Natural killer cell (primary cell): ENCODE data around the gene FAM184B. TPM values are rescaled to one million over a fixed set of nuclear protein-coding genes. Genes with fewer than 3 reads are reported as not detected.

Experiments
- ATAC-seq, 3 donors: fragments of 150-1000 bp in 2 of 3; fragments of 200-7000 bp in 1 of 3; cut with Tn5 transposase; 1 replicate in 1 of 3; 2 replicates in 2 of 3; pipeline ENCODE4 v1.10.0; 2021; ENCODE audit warnings: mild to moderate bottlenecking in 2 of 3, moderate library complexity in 2 of 3
- DNase-seq, 2 donors: peaks; one replicate each; pipeline versions ENCODE4 v3.0.0 to v3.0.0-alpha.2; 2013 to 2021; ENCODE audit warnings: mixed read lengths in 1 of 2
- H3K27ac ChIP-seq: one replicate; pipeline ENCODE4 v1.5.1; 2013; ENCODE audit warnings: mild to moderate bottlenecking, low read length
- H3K27me3 ChIP-seq: one replicate; pipeline ENCODE4 v1.6.1; 2013; ENCODE audit warnings: low read length; ENCODE audit not compliant: control insufficient read depth, insufficient read depth
- H3K36me3 ChIP-seq: one replicate; pipeline ENCODE4 v1.6.1; 2013; ENCODE audit warnings: low read length; ENCODE audit not compliant: control insufficient read depth, insufficient read depth
- H3K4me1 ChIP-seq: one replicate; pipeline ENCODE4 v1.6.1; 2013; ENCODE audit warnings: low read length; ENCODE audit not compliant: control insufficient read depth, insufficient read depth
- H3K4me3 ChIP-seq: one replicate; pipeline ENCODE4 v1.5.1; 2013; ENCODE audit warnings: low read length
- H3K9me3 ChIP-seq: one replicate; pipeline ENCODE4 v1.6.1; 2013; ENCODE audit warnings: low read length; ENCODE audit not compliant: control insufficient read depth, insufficient read depth
- H3K27ac Mint-ChIP-seq, 2 donors: one replicate each; pipeline ENCODE4 v1.8.0; 2022; ENCODE audit warnings: mild to moderate bottlenecking in 2 of 2, mixed read lengths in 2 of 2, moderate library complexity in 1 of 2
- H3K27me3 Mint-ChIP-seq, 2 donors: one replicate each; pipeline ENCODE4 v1.8.0; 2022; ENCODE audit warnings: low read depth in 2 of 2, mixed read lengths in 2 of 2
- H3K36me3 Mint-ChIP-seq: one replicate; pipeline ENCODE4 v1.8.0; 2022; ENCODE audit warnings: mixed read lengths
- H3K4me1 Mint-ChIP-seq, 2 donors: one replicate each; pipeline ENCODE4 v1.8.0; 2022; ENCODE audit warnings: mixed read lengths in 2 of 2
- H3K4me3 Mint-ChIP-seq: one replicate; pipeline ENCODE4 v1.8.0; 2022; ENCODE audit warnings: mild to moderate bottlenecking, moderate library complexity, mixed read lengths
- H3K9me3 Mint-ChIP-seq, 2 donors: one replicate each; pipeline ENCODE4 v1.8.0; 2022; ENCODE audit warnings: mixed read lengths in 2 of 2
- CTCF ChIP-seq: fragments of 200-600 bp; IDR thresholded peaks from one replicate; pipeline ENCODE4 v1.8.0; 2022; ENCODE audit warnings: antibody characterized with exemption
- WGBS: methylation state at CpG from one replicate; pipeline ENCODE4 v1.1.7; 2013; ENCODE audit warnings: missing lambda C conversion rate; ENCODE audit not compliant: insufficient coverage; 5-methylcytosine and 5-hydroxymethylcytosine counted together
- intact Hi-C: fragments of 100-400 bp; cut with micrococcal nuclease; formaldehyde crosslinking; loops from one replicate; pipeline ENCODE4 v1.14.2; 2022
- total RNA-seq, 4 donors: library from RNA; stranded (reverse); fragments of 120-200 nt in 1 of 4; gene quantifications; one replicate each; pipeline versions ENCODE4 v1.2.3 to v1.2.4, GENCODE V29; 2013 to 2022

Gene FAM184B
- total RNA-seq, 3 donors from 2014 or later (not counting 1 experiment from before 2014, with no cell fraction given) = 0.05 TPM; not detected in 2

GRCh38 chr4:17654701-17655100 is 126.7 kb downstream of the FAM184B start:
- Mint-ChIP-seq H3K4me1 (no peaks in the 10 kb centered on the region), H3K27ac (no peak overlapping the region), H3K4me3 (no peak overlapping the region), H3K9me3 (no peaks in the 10 kb centered on the region), H3K36me3 (no peaks in the 10 kb centered on the region), H3K27me3 (peaks cover 0 to 3% of the 10 kb centered on the region in 2 donors)
- no peak for TF ChIP-seq CTCF
- Histone ChIP-seq H3K36me3 (no peaks in the 10 kb centered on the region), H3K4me3 (no peak overlapping the region), H3K9me3 (no peaks in the 10 kb centered on the region), H3K27ac (no peak overlapping the region), H3K4me1 (no peaks in the 10 kb centered on the region), H3K27me3 (no peaks in the 10 kb centered on the region)
- intact Hi-C loops = no loop called here
- DNase-seq = no peak
- WGBS = 71% methylated on average over 8 of the region's 8 CpGs
- ATAC-seq = no peak

GRCh38 chr4:17650406-17650805 is 131.0 kb downstream of the FAM184B start:
- no peak for TF ChIP-seq CTCF
- H3K4me3 Mint-ChIP-seq = no peak overlapping the region
- H3K27me3 Mint-ChIP-seq = peaks cover 0 to 5% of the 10 kb centered on the region in 2 donors
- no peaks in the 10 kb centered on the region for H3K36me3 Mint-ChIP-seq
- Histone ChIP-seq H3K27ac (no peak overlapping the region), H3K36me3 (no peaks in the 10 kb centered on the region), H3K27me3 (no peaks in the 10 kb centered on the region), H3K4me3 (no peak overlapping the region), H3K9me3 (peaks cover 2% of the 10 kb centered on the region), H3K4me1 (no peaks in the 10 kb centered on the region)
- no peaks in the 10 kb centered on the region for H3K4me1 Mint-ChIP-seq
- no peak overlapping the region for H3K27ac Mint-ChIP-seq
- 87% methylated on average over 1 of the region's 2 CpGs for WGBS
- no peak for DNase-seq
- ATAC-seq = no peak
- H3K9me3 Mint-ChIP-seq = no peaks in the 10 kb centered on the region
- intact Hi-C loops = no loop called here

- Histone ChIP-seq H3K4me3 (no peak overlapping the region), H3K4me1 (no peaks in the 10 kb centered on the region), H3K27ac (no peak overlapping the region), H3K9me3 (peaks cover 2% of the 10 kb centered on the region), H3K36me3 (no peaks in the 10 kb centered on the region), H3K27me3 (no peaks in the 10 kb centered on the region)
- H3K27ac Mint-ChIP-seq = no peak overlapping the region
- intact Hi-C loops = no loop called here
- H3K36me3 Mint-ChIP-seq = no peaks in the 10 kb centered on the region
- no peaks in the 10 kb centered on the region for H3K4me1 Mint-ChIP-seq
- H3K4me3 Mint-ChIP-seq = no peak overlapping the region
- WGBS = 74% methylated on average over 5 of the region's 5 CpGs
- peaks cover 0 to 5% of the 10 kb centered on the region in 2 donors for H3K27me3 Mint-ChIP-seq
- no peak for TF ChIP-seq CTCF
- no peak for ATAC-seq
- H3K9me3 Mint-ChIP-seq = no peaks in the 10 kb centered on the region
- DNase-seq = no peak
Measured at GRCh38 chr4:17647927-17648326, 133.5 kb downstream of the FAM184B start.

- Histone ChIP-seq H3K36me3 (no peaks in the 10 kb centered on the region), H3K9me3 (peaks cover 2% of the 10 kb centered on the region), H3K4me1 (no peaks in the 10 kb centered on the region), H3K27ac (no peak overlapping the region), H3K4me3 (no peak overlapping the region), H3K27me3 (no peaks in the 10 kb centered on the region)
- no peaks in the 10 kb centered on the region for H3K36me3 Mint-ChIP-seq
- WGBS = 90% methylated on average over 9 of the region's 9 CpGs
- H3K27me3 Mint-ChIP-seq = peaks cover 0 to 5% of the 10 kb centered on the region in 2 donors
- no peak overlapping the region for H3K27ac Mint-ChIP-seq
- ATAC-seq = no peak
- intact Hi-C loops = no loop called here
- H3K4me1 Mint-ChIP-seq = no peaks in the 10 kb centered on the region
- H3K9me3 Mint-ChIP-seq = no peaks in the 10 kb centered on the region
- no peak overlapping the region for H3K4me3 Mint-ChIP-seq
- TF ChIP-seq CTCF = no peak
- DNase-seq = no peak
Measured at GRCh38 chr4:17647176-17647806, 134.1 kb downstream of the FAM184B start.
